HepG2 (cell line): ENCODE measurements around the gene MGAT2. TPM values are rescaled to one million over a fixed set of nuclear protein-coding genes. Genes with fewer than 3 reads are reported as not detected.
A peak's percentile ranks its signal among the peaks of the same experiment; 100 is the strongest.

ENCODE experiments used
- ARID2 ChIP-seq: sonication (generic); formaldehyde crosslinking; IDR thresholded peaks from 2 replicates; pipeline ENCODE4 v1.8.1; 2022; ENCODE audit warnings: mild to moderate bottlenecking, missing genetic modification reagents, borderline replicate concordance
- BRD4 ChIP-seq: sonication (generic); formaldehyde crosslinking; IDR thresholded peaks from 2 replicates; pipeline ENCODE4 v1.4.0; 2020; ENCODE audit warnings: missing genetic modification reagents
- CEBPZ ChIP-seq: IDR thresholded peaks from 2 replicates; pipeline ENCODE4 v1.6.1; 2012; ENCODE audit warnings: low read length, improper control_type of control experiment
- FOXP4 ChIP-seq: sonication (generic); formaldehyde crosslinking; IDR thresholded peaks from 2 replicates; pipeline ENCODE4 v1.4.0; 2020; ENCODE audit warnings: missing genetic modification reagents
- MTF1 ChIP-seq: sonication (generic); formaldehyde crosslinking; IDR thresholded peaks from 2 replicates; pipeline ENCODE4 v1.5.0; 2020; ENCODE audit warnings: missing genetic modification reagents
- NONO ChIP-seq, 2 experiments: fragments of 450-650 bp in 1 of 2; sonication (generic) in 1 of 2; formaldehyde crosslinking in 1 of 2; IDR thresholded peaks in 1 of 2; conservative IDR thresholded peaks in 1 of 2; 2 replicates each; pipeline versions ENCODE4 v1.6.1 to v1.8.0; 2017 to 2022; ENCODE audit warnings: mild to moderate bottlenecking in 1 of 2, missing genetic modification reagents in 1 of 2, moderate library complexity in 1 of 2
- RELA ChIP-seq: sonication (generic); formaldehyde crosslinking; IDR thresholded peaks from 2 replicates; pipeline ENCODE4 v1.4.0; 2020; ENCODE audit warnings: missing genetic modification reagents
- RFXANK ChIP-seq: IDR thresholded peaks from 2 replicates; pipeline ENCODE4 v1.6.1; 2016
- ZBTB7B ChIP-seq: sonication (generic); formaldehyde crosslinking; IDR thresholded peaks from 2 replicates; pipeline ENCODE4 v1.4.0; 2020; ENCODE audit warnings: missing genetic modification reagents
- ZFP37 ChIP-seq: sonication (generic); formaldehyde crosslinking; IDR thresholded peaks from 2 replicates; pipeline ENCODE4 v1.4.0; 2020; ENCODE audit warnings: missing genetic modification reagents, borderline replicate concordance
- ZFP41 ChIP-seq: sonication (generic); formaldehyde crosslinking; IDR thresholded peaks from 2 replicates; pipeline ENCODE4 v1.4.0; 2020; ENCODE audit warnings: mild to moderate bottlenecking, missing genetic modification reagents, borderline replicate concordance
- ZNF136 ChIP-seq: sonication (generic); formaldehyde crosslinking; IDR thresholded peaks from 2 replicates; pipeline ENCODE4 v1.8.1; 2022; ENCODE audit warnings: low read depth, mild to moderate bottlenecking, moderate library complexity, missing genetic modification reagents
- ZNF24 ChIP-seq: fragments of 450-650 bp; IDR thresholded peaks from 2 replicates; pipeline ENCODE4 v1.6.1; 2017; ENCODE audit warnings: antibody characterized with exemption, mild to moderate bottlenecking
- ZNF782 ChIP-seq: sonication (generic); formaldehyde crosslinking; IDR thresholded peaks from 2 replicates; pipeline ENCODE4 v1.4.0; 2020; ENCODE audit warnings: missing genetic modification reagents, mild to moderate bottlenecking, borderline replicate concordance
- polyA plus RNA-seq, 8 experiments: library from polyadenylated mRNA; depleted of rRNA in 3 of 8; stranded (reverse) in 7 of 8; unstranded in 1 of 8; fragments of >200 nt; fragmentation: Illumina TruSeq in 4 of 8; extraction: Trizol in 4 of 8; gene quantifications; 2 replicates each; pipeline versions ENCODE4 v1.2.1 to v1.2.3, GENCODE V29; 2011 to 2016; ENCODE audit warnings: low read depth in 4 of 8, missing spikeins in 1 of 8, mixed read lengths in 1 of 8; ENCODE audit not compliant: insufficient read depth in 1 of 8
- total RNA-seq, 5 experiments: library from RNA; depleted of rRNA; stranded (reverse); fragments of >200 nt; fragmentation: Illumina TruSeq; extraction: Trizol; gene quantifications; 2 replicates each; pipeline ENCODE4 v1.2.3, GENCODE V29; 2016; ENCODE audit warnings: low read depth in 1 of 5
- TF ChIP-seq, protein P1 (sequence below): sonication (generic); formaldehyde crosslinking; IDR thresholded peaks from 2 replicates; pipeline ENCODE4 v1.4.0; 2020; ENCODE audit warnings: low read depth, mild to moderate bottlenecking, missing genetic modification reagents
- TF ChIP-seq, protein P2 (sequence below): sonication (generic); formaldehyde crosslinking; IDR thresholded peaks from 2 replicates; pipeline ENCODE4 v1.4.0; 2020; ENCODE audit warnings: missing genetic modification reagents

MGAT2 gene
- total and polyA plus RNA-seq, 2 of the 13 experiments (the other 11 are each of a cell fraction or from before 2014, with no cell fraction given) = 12.9 to 51.9 TPM

GRCh38 chr14:49621114-49621881, 699 bp downstream of the MGAT2 start (continued):
- TF ChIP-seq NONO (IDR thresholded peaks at IDR 0.05) = no peak
- 0 out of 2 replicates have a peak, but pooled peaks have one; percentile 15 for TF ChIP-seq NONO (CRISPR knock-in tag; conservative IDR thresholded peaks at IDR 0.05)
- TF ChIP-seq ZFP37 (CRISPR knock-in tag) = no peak
- peak; percentile 82; the same call in 1 of the 2 replicates for TF ChIP-seq ZBTB7B (CRISPR knock-in tag)
- no peak for TF ChIP-seq RELA (CRISPR knock-in tag)
- TF ChIP-seq, protein P1, sequence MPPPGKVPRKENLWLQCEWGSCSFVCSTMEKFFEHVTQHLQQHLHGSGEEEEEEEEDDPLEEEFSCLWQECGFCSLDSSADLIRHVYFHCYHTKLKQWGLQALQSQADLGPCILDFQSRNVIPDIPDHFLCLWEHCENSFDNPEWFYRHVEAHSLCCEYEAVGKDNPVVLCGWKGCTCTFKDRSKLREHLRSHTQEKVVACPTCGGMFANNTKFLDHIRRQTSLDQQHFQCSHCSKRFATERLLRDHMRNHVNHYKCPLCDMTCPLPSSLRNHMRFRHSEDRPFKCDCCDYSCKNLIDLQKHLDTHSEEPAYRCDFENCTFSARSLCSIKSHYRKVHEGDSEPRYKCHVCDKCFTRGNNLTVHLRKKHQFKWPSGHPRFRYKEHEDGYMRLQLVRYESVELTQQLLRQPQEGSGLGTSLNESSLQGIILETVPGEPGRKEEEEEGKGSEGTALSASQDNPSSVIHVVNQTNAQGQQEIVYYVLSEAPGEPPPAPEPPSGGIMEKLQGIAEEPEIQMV (CRISPR knock-in tag) = no peak
- TF ChIP-seq ZNF136 (CRISPR knock-in tag) = 0 out of 2 replicates have a peak, but pooled peaks have one; percentile 50
- no peak for TF ChIP-seq ARID2 (CRISPR knock-in tag)
- peak; percentile 10; the same call in 1 of the 2 replicates for TF ChIP-seq BRD4
- no peak for TF ChIP-seq ZNF782
- TF ChIP-seq RFXANK = no peak
- TF ChIP-seq MTF1 = 0 out of 2 replicates have a peak, but pooled peaks have one; percentile 11
- TF ChIP-seq CEBPZ = no peak
- no peak for TF ChIP-seq ZNF24
- TF ChIP-seq FOXP4 (CRISPR knock-in tag) = no peak; the same call in 1 of the 2 replicates
- TF ChIP-seq, protein P2, sequence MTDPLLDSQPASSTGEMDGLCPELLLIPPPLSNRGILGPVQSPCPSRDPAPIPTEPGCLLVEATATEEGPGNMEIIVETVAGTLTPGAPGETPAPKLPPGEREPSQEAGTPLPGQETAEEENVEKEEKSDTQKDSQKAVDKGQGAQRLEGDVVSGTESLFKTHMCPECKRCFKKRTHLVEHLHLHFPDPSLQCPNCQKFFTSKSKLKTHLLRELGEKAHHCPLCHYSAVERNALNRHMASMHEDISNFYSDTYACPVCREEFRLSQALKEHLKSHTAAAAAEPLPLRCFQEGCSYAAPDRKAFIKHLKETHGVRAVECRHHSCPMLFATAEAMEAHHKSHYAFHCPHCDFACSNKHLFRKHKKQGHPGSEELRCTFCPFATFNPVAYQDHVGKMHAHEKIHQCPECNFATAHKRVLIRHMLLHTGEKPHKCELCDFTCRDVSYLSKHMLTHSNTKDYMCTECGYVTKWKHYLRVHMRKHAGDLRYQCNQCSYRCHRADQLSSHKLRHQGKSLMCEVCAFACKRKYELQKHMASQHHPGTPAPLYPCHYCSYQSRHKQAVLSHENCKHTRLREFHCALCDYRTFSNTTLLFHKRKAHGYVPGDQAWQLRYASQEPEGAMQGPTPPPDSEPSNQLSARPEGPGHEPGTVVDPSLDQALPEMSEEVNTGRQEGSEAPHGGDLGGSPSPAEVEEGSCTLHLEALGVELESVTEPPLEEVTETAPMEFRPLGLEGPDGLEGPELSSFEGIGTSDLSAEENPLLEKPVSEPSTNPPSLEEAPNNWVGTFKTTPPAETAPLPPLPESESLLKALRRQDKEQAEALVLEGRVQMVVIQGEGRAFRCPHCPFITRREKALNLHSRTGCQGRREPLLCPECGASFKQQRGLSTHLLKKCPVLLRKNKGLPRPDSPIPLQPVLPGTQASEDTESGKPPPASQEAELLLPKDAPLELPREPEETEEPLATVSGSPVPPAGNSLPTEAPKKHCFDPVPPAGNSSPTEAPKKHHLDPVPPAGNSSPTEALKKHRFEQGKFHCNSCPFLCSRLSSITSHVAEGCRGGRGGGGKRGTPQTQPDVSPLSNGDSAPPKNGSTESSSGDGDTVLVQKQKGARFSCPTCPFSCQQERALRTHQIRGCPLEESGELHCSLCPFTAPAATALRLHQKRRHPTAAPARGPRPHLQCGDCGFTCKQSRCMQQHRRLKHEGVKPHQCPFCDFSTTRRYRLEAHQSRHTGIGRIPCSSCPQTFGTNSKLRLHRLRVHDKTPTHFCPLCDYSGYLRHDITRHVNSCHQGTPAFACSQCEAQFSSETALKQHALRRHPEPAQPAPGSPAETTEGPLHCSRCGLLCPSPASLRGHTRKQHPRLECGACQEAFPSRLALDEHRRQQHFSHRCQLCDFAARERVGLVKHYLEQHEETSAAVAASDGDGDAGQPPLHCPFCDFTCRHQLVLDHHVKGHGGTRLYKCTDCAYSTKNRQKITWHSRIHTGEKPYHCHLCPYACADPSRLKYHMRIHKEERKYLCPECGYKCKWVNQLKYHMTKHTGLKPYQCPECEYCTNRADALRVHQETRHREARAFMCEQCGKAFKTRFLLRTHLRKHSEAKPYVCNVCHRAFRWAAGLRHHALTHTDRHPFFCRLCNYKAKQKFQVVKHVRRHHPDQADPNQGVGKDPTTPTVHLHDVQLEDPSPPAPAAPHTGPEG = peak; percentile 100
- TF ChIP-seq ZFP41 (CRISPR knock-in tag) = no peak
